ENCODE results near the gene DENR.

The DENR gene

GRCh38 chr12:122820138-122820537 is 67.5 kb downstream of the DENR start:
- no peak for DNase-seq (ENCODE audit: low spot score)
